Endothelial cell of hepatic sinusoid (primary cell): ENCODE measurements around the gene RNF168.
"Not testable (repeated sequence)": the region's sequence is repeated elsewhere in the genome, so short reads cannot be mapped to it uniquely, and the experiment has no call there.

Experiments
- in situ Hi-C: cut with HindIII; loops from 2 replicates; pipeline ENCODE4 v1.10.0; 2017; ENCODE audit warnings: low sequenced_read_pairs

Gene RNF168

GRCh38 chr3:196517162-196517800 lies 13.7 kb upstream of the RNF168 start:
- in situ Hi-C loops: loop anchor here (10.0 kb wide), 1 partner anchor 368 kb away; no protein-coding TSS in a partner anchor

- in situ Hi-C loops: loop anchor here (5.0 to 10.0 kb wide), 3 partner anchors 38 to 370 kb away; no protein-coding TSS in a partner anchor
Observed at GRCh38 chr3:196514913-196515621, 11.5 kb upstream of the RNF168 start, which contains the start of gene SMCO1. TSS of gene SMCO1 (minus strand) at chr3:196515346. CDS start at chr3:196515209, 137 bp downstream.

- in situ Hi-C loops: loop anchor here (5.0 to 10.0 kb wide), 3 partner anchors 37 to 370 kb away; no protein-coding TSS in a partner anchor
Observed at GRCh38 chr3:196514350-196514716, 10.8 kb upstream of the RNF168 start.

GRCh38 chr3:196513697-196514349 lies 10.3 kb upstream of the RNF168 start:
- in situ Hi-C loops: loop anchor here (5.0 to 10.0 kb wide), 3 partner anchors 37 to 371 kb away; no protein-coding TSS in a partner anchor

- in situ Hi-C loops: loop anchor here (5.0 to 10.0 kb wide), 3 partner anchors 35 to 373 kb away; no protein-coding TSS in a partner anchor
Observed at GRCh38 chr3:196511646-196512425, 8.3 kb upstream of the RNF168 start.

GRCh38 chr3:196511108-196511507 lies 7.5 kb upstream of the RNF168 start:
- in situ Hi-C loops: loop anchor here (5.0 to 10.0 kb wide), 3 partner anchors 34 to 374 kb away; no protein-coding TSS in a partner anchor

GRCh38 chr3:196506687-196507086 lies 3.1 kb upstream of the RNF168 start:
- in situ Hi-C loops: no loop called here

GRCh38 chr3:196504556-196504955 lies 988 bp upstream of the RNF168 start:
- in situ Hi-C loops: no loop called here

- in situ Hi-C loops: not testable (repeated sequence)
Observed at GRCh38 chr3:196504077-196504398, 470 bp upstream of the RNF168 start.

GRCh38 chr3:196502775-196503195 lies 783 bp downstream of the RNF168 start:
- in situ Hi-C loops: no loop called here

- in situ Hi-C loops: no loop called here
Observed at GRCh38 chr3:196501316-196502044, 2.1 kb downstream of the RNF168 start.

- in situ Hi-C loops: no loop called here
Observed at GRCh38 chr3:196499807-196500524, 3.6 kb downstream of the RNF168 start.

- in situ Hi-C loops: no loop called here
Observed at GRCh38 chr3:196499061-196499460, 4.5 kb downstream of the RNF168 start.

- in situ Hi-C loops: no loop called here
Observed at GRCh38 chr3:196498297-196498696, 5.3 kb downstream of the RNF168 start.

GRCh38 chr3:196496183-196496582 lies 7.4 kb downstream of the RNF168 start:
- in situ Hi-C loops: no loop called here

- in situ Hi-C loops: no loop called here
Observed at GRCh38 chr3:196493292-196493691, 10.3 kb downstream of the RNF168 start.

- in situ Hi-C loops: no loop called here
Observed at GRCh38 chr3:196492080-196492479, 11.5 kb downstream of the RNF168 start.

GRCh38 chr3:196489747-196490146 lies 13.8 kb downstream of the RNF168 start:
- in situ Hi-C loops: no loop called here

GRCh38 chr3:196486263-196486662 lies 17.3 kb downstream of the RNF168 start:
- in situ Hi-C loops: no loop called here
